Sigmoid colon (tissue), 7 donors: ENCODE results near the gene CAPNS1. TPM values are rescaled to one million over a fixed set of nuclear protein-coding genes. Genes with fewer than 3 reads are reported as not detected.

Experiments
- DNase-seq: peaks from one replicate; pipeline ENCODE4 v3.0.0-alpha.2; 2019
- H3K27ac ChIP-seq, 4 donors: fragments of 200-600 bp; sonication (generic); one replicate each; pipeline ENCODE4 v1.5.1; 2016 to 2019; ENCODE audit warnings: mild to moderate bottlenecking in 1 of 4
- H3K27me3 ChIP-seq, 3 donors: fragments of 200-600 bp; sonication (generic); one replicate each; pipeline ENCODE4 v1.5.1; 2019; ENCODE audit warnings: mild to moderate bottlenecking in 1 of 3
- H3K36me3 ChIP-seq, 4 donors: fragments of 200-600 bp; sonication (generic); one replicate each; pipeline ENCODE4 v1.5.1; 2016 to 2019
- H3K4me1 ChIP-seq, 4 donors: fragments of 200-600 bp; sonication (generic); one replicate each; pipeline ENCODE4 v1.5.1; 2017 to 2019
- H3K4me3 ChIP-seq, 4 donors: fragments of 200-600 bp; sonication (generic); one replicate each; pipeline ENCODE4 v1.5.1; 2017 to 2019; ENCODE audit warnings: mild to moderate bottlenecking in 2 of 4, moderate library complexity in 1 of 4
- H3K9me3 ChIP-seq, 4 donors: fragments of 200-600 bp in 3 of 4; sonication (generic) in 3 of 4; one replicate each; pipeline versions ENCODE4 v1.5.1 to v1.6.1; 2013 to 2019
- CTCF ChIP-seq, 4 experiments: fragments of 450-650 bp in 3 of 4; fragments of 200-600 bp in 1 of 4; IDR thresholded peaks; one replicate each; pipeline ENCODE4 v1.5.1; 2016 to 2019; ENCODE audit warnings: antibody characterized with exemption in 4 of 4, mild to moderate bottlenecking in 3 of 4, moderate library complexity in 2 of 4
- EP300 ChIP-seq, 4 donors: sonication (generic); formaldehyde crosslinking; IDR thresholded peaks; one replicate each; pipeline ENCODE4 v1.6.1; 2017; ENCODE audit warnings: antibody characterized with exemption in 4 of 4
- POLR2A ChIP-seq, 2 donors: fragments of 450-650 bp; IDR thresholded peaks; one replicate each; pipeline ENCODE4 v1.6.1; 2016; ENCODE audit warnings: antibody characterized with exemption in 2 of 2, mild to moderate bottlenecking in 2 of 2, moderate library complexity in 2 of 2
- POLR2AphosphoS5 ChIP-seq, 4 donors: sonication (generic); formaldehyde crosslinking; IDR thresholded peaks; one replicate each; pipeline ENCODE4 v1.6.1; 2017; ENCODE audit warnings: antibody characterized with exemption in 4 of 4
- WGBS, 2 donors: extraction: QIAGEN DNeasy Blood & Tissue Kit; methylation state at CpG; one replicate each; pipeline ENCODE4 v1.1.7; 2013; 5-methylcytosine and 5-hydroxymethylcytosine counted together
- intact Hi-C: fragments of 100-400 bp; cut with DNase I; formaldehyde crosslinking; loops from one replicate; pipeline ENCODE4 v1.15.1; 2023
- polyA plus RNA-seq, 3 donors: library from polyadenylated mRNA; stranded (reverse); fragments of 200-250 nt; gene quantifications; one replicate each; pipeline ENCODE4 v1.2.3, GENCODE V29; 2013
- total RNA-seq, 4 donors: library from RNA; depleted of rRNA; stranded (reverse); fragments of >200 nt; gene quantifications; one replicate each; pipeline ENCODE4 v1.1.0, GENCODE V29; 2016
- donor health status: healthy with polysubstance abuse.
- donor health status: Bipolar disorder and iron deficiency.
- donor health status: healthy.

Gene CAPNS1
- total and polyA plus RNA-seq, 7 donors = 101 to 938 (median 116) TPM

- peaks cover 0 to 7% (median 5%) of the 10 kb centered on the region in 4 donors for H3K4me1 ChIP-seq
- no peaks in the 10 kb centered on the region for H3K9me3 ChIP-seq
- TF ChIP-seq EP300 (IDR thresholded peaks at IDR 0.05) = no peak
- no peak overlapping the region for H3K4me3 ChIP-seq
- DNase-seq = no peak
- 96 to 97% methylated on average over 3 of the region's 3 CpGs for WGBS, 2 donors
- H3K27ac ChIP-seq = no peak overlapping the region
- H3K36me3 ChIP-seq = peaks cover 4 to 45% (median 5%) of the 10 kb centered on the region in 4 donors
- no peaks in the 10 kb centered on the region for H3K27me3 ChIP-seq
- intact Hi-C loops = no loop called here
Observed at GRCh38 chr19:36108684-36109083, 31.2 kb upstream of the CAPNS1 start.

GRCh38 chr19:36110487-36111199 is 29.2 kb upstream of the CAPNS1 start, which contains the start of gene OVOL3:
Gene OVOL3 (plus strand): TSS chr19:36111143. CDS start chr19:36111203, 60 bp downstream.
- Histone ChIP-seq H3K36me3 (peaks cover 4 to 45% (median 5%) of the 10 kb centered on the region in 4 donors), H3K4me1 (peaks cover 0 to 17% (median 12%) of the 10 kb centered on the region in 4 donors), H3K9me3 (no peaks in the 10 kb centered on the region), H3K27me3 (no peaks in the 10 kb centered on the region), H3K27ac (no peak within 1 kb of the TSS), H3K4me3 (no peak within 1 kb of the TSS)
- no peak for DNase-seq
- TF ChIP-seq EP300 (IDR thresholded peaks at IDR 0.05) (no peak), POLR2A (IDR thresholded peaks at IDR 0.05) (no peak), POLR2AphosphoS5 (IDR thresholded peaks at IDR 0.05) (no peak), CTCF (IDR thresholded peaks at IDR 0.05) (no peak)
- 55 to 90% methylated on average over 1 of the region's 1 CpG for WGBS, 2 donors
- intact Hi-C loops = no loop called here

- Histone ChIP-seq H3K4me1 (peaks cover 0 to 22% (median 17%) of the 10 kb centered on the region in 4 donors), H3K36me3 (peaks cover 4 to 45% (median 5%) of the 10 kb centered on the region in 4 donors), H3K9me3 (no peaks in the 10 kb centered on the region), H3K27me3 (no peaks in the 10 kb centered on the region), H3K27ac (no peak overlapping the region), H3K4me3 (no peak overlapping the region)
- 88 to 92% methylated on average over 13 of the region's 13 CpGs for WGBS, 2 donors
- TF ChIP-seq POLR2A (IDR thresholded peaks at IDR 0.05) = no peak
- TF ChIP-seq EP300 (IDR thresholded peaks at IDR 0.05) = no peak
- no peak for TF ChIP-seq POLR2AphosphoS5 (IDR thresholded peaks at IDR 0.05)
- TF ChIP-seq CTCF (IDR thresholded peaks at IDR 0.05) = no peak
- intact Hi-C loops = no loop called here
- no peak for DNase-seq
Observed at GRCh38 chr19:36111200-36111539, 28.7 kb upstream of the CAPNS1 start.

- Histone ChIP-seq H3K36me3 (peaks cover 5 to 52% (median 8%) of the 10 kb centered on the region in 4 donors), H3K27me3 (no peaks in the 10 kb centered on the region), H3K9me3 (no peaks in the 10 kb centered on the region), H3K27ac (no peak overlapping the region), H3K4me1 (peaks cover 0 to 34% (median 28%) of the 10 kb centered on the region in 4 donors), H3K4me3 (no peak overlapping the region)
- intact Hi-C loops = no loop called here
- 96 to 97% methylated on average over 10 of the region's 10 CpGs for WGBS, 2 donors
- DNase-seq = no peak
- TF ChIP-seq CTCF (IDR thresholded peaks at IDR 0.05) = no peak
- TF ChIP-seq POLR2A (IDR thresholded peaks at IDR 0.05) = no peak
- no peak for TF ChIP-seq POLR2AphosphoS5 (IDR thresholded peaks at IDR 0.05)
- TF ChIP-seq EP300 (IDR thresholded peaks at IDR 0.05) = no peak
Observed at GRCh38 chr19:36112678-36113077, 27.2 kb upstream of the CAPNS1 start.

- H3K9me3 ChIP-seq = no peaks in the 10 kb centered on the region
- no peak for TF ChIP-seq EP300 (IDR thresholded peaks at IDR 0.05)
- TF ChIP-seq POLR2AphosphoS5 (IDR thresholded peaks at IDR 0.05) = no peak
- TF ChIP-seq CTCF (IDR thresholded peaks at IDR 0.05) = no peak
- TF ChIP-seq POLR2A (IDR thresholded peaks at IDR 0.05) = no peak
- H3K36me3 ChIP-seq = peaks cover 6 to 56% (median 14%) of the 10 kb centered on the region in 4 donors
- 90 to 92% methylated on average over 34 of the region's 34 CpGs for WGBS, 2 donors
- H3K4me3 ChIP-seq = peak overlapping the region in 3 of 4 donors; percentile 74 to 92 (median 90)
- intact Hi-C loops = no loop called here
- DNase-seq = no peak
- peaks cover 0 to 36% (median 28%) of the 10 kb centered on the region in 4 donors for H3K4me1 ChIP-seq
- peak overlapping the region in 3 of 4 donors; percentile 91 to 93 (median 92) for H3K27ac ChIP-seq
- H3K27me3 ChIP-seq = no peaks in the 10 kb centered on the region
Observed at GRCh38 chr19:36113425-36113824, 26.4 kb upstream of the CAPNS1 start.
